GM10266 (cell line): ENCODE measurements around the gene GZMA.
"Not testable (repeated sequence)": the region's sequence is repeated elsewhere in the genome, so short reads cannot be mapped to it uniquely, and the experiment has no call there.

Experiments used
- DNase-seq: peaks from one replicate; pipeline ENCODE4 v3.0.0; 2012; ENCODE audit errors: extremely low spot score
- TF ChIP-seq, protein P1 (sequence below): IDR thresholded peaks from 2 replicates; pipeline ENCODE4 v1.5.1; 2012; ENCODE audit warnings: mild to moderate bottlenecking, low read depth; ENCODE audit not compliant: control insufficient read depth, insufficient read depth; ENCODE audit errors: missing control alignments

Gene GZMA

DNA sequence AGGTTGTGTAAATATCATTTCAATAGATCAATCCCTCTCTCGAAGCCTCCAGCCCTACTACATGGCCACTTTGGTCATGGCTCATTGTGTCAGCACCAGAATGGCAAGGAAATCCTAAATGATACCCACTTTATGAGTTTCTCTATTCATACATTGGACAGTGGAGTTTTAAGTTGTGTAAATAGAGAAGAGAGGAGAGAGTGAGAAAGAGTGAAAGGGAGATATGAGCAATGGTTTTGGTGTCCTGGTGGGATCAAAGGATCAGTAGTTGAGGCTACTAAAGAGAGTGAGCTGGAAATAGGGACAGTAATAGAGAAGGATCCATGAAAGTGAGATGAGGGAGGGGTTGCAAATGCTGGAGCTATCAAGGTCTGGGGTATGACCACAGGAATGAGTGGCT lies 31.5 kb upstream of the GZMA start:
- TF ChIP-seq, protein P1, sequence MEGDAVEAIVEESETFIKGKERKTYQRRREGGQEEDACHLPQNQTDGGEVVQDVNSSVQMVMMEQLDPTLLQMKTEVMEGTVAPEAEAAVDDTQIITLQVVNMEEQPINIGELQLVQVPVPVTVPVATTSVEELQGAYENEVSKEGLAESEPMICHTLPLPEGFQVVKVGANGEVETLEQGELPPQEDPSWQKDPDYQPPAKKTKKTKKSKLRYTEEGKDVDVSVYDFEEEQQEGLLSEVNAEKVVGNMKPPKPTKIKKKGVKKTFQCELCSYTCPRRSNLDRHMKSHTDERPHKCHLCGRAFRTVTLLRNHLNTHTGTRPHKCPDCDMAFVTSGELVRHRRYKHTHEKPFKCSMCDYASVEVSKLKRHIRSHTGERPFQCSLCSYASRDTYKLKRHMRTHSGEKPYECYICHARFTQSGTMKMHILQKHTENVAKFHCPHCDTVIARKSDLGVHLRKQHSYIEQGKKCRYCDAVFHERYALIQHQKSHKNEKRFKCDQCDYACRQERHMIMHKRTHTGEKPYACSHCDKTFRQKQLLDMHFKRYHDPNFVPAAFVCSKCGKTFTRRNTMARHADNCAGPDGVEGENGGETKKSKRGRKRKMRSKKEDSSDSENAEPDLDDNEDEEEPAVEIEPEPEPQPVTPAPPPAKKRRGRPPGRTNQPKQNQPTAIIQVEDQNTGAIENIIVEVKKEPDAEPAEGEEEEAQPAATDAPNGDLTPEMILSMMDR, result no peak
- no peak for DNase-seq

GRCh38 chr5:55071413-55071812 lies 31.0 kb upstream of the GZMA start:
- no peak for DNase-seq
- TF ChIP-seq, protein P1, result no peak

- peak; percentile 18 for DNase-seq
- TF ChIP-seq, protein P1, result no peak
These were observed 29.8 kb upstream of the GZMA start for GRCh38 chr5:55072666-55073065.

DNA sequence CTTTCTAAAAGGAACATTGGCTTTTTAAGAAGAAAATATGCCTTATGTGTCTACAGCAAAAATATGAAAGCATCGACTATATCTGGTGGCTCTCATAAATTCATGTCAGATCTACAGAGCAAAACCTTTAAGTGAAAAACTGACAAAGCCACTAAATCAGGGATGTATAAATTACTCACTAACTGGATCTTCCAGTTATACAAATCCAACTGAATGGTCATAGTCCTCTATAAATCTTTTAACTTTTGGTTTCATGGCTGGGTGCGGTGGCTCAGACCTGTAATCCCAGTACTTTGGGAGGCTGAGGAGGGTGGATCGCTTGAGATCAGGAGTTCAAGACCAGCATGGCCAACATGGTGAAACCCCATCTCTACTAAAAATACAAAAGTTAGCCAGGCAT lies 29.2 kb upstream of the GZMA start:
- DNase-seq, result no peak
- TF ChIP-seq, protein P1, result no peak

- TF ChIP-seq, protein P1, result no peak
- DNase-seq, result no peak
These were observed 20.9 kb upstream of the GZMA start for GRCh38 chr5:55081541-55081940.

GRCh38 chr5:55089301-55089700 lies 13.1 kb upstream of the GZMA start:
- DNase-seq, result not testable (repeated sequence)

DNA sequence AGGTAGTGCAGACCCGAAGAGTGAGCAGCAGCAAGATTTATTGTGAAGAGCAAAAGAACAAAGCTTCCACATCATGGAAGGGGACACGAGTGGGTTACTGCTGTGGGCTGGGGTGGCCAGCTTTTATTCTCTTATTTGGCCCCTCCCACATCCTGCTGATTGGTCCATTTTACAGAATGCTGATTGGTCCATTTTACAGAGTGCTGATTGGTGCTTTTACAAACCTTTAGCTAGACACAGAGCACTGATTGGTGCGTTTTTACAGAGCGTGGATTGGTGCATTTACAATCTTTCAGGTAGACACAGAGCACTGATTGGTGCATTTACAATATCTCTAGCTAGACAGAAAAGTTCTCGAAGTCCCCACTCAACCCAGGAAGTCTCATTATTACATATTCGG lies 11.4 kb upstream of the GZMA start:
- DNase-seq, result not testable (repeated sequence)

- TF ChIP-seq, protein P1, result no peak
- DNase-seq, result no peak
These were observed 6.3 kb upstream of the GZMA start for GRCh38 chr5:55096182-55096581.

DNA sequence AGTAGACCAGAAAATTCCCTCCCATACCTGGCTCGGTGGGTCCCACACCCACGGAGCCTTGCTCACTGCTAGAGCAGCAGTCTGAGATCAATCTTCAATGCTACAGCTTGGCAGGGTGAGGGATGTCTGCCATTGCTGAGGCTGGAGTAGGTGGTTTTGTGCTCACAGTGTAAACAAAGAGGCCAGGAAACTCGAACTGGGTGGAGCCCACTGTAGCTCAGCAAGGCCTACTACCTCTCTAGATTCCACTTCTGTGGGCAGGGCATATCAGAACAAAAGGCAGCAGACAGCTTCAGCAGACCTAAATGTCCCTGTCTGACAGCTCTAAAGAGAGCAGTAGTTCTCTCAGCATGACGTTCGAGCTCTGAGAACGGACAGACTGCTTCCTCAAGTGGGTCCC lies 5.6 kb upstream of the GZMA start:
- no peak for DNase-seq
- TF ChIP-seq, protein P1, result no peak

GRCh38 chr5:55101148-55101547 lies 1.3 kb upstream of the GZMA start:
- DNase-seq, result not testable (repeated sequence)
